RPMI7951 (cell line): ENCODE data around the gene TFCP2. TPM values are rescaled to one million over a fixed set of nuclear protein-coding genes. Genes with fewer than 3 reads are reported as not detected.

Experiments used
- DNase-seq: peaks from one replicate; pipeline ENCODE4 v3.0.0-alpha.2; 2012; ENCODE audit warnings: low read depth
- total RNA-seq: library from RNA; depleted of rRNA; stranded (reverse); fragments of >200 nt; shearing (Covaris generic); gene quantifications from 2 replicates; pipeline ENCODE4 v1.2.3, GENCODE V29; 2014

Gene TFCP2
- total RNA-seq, 1 experiment from 2014 or later = 8.4 TPM

DNA sequence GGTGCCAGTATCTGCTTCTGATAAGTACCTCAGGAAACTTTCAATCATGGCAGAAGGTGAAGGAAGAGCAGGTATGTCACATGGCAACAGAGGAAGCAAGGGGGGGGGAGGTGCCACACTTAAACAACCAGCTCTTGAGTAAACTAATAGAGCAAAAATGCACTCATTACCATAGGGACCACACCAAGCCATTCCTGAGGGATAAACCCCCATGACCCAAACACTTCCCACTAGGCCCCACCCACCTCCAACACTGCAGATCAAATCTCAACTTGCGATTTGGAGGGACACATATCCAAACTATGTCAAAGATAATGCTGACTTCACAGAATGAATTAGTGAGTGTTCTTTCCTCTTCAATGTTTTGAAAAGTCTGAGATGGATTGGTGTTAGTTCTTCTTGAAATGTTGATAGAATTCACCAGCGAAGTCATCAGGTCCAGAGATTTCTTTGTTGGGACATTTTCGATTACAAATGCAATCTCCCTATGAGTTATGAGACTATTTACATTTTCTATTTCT is 16.6 kb downstream of the TFCP2 start:
- DNase-seq = no peak

DNA sequence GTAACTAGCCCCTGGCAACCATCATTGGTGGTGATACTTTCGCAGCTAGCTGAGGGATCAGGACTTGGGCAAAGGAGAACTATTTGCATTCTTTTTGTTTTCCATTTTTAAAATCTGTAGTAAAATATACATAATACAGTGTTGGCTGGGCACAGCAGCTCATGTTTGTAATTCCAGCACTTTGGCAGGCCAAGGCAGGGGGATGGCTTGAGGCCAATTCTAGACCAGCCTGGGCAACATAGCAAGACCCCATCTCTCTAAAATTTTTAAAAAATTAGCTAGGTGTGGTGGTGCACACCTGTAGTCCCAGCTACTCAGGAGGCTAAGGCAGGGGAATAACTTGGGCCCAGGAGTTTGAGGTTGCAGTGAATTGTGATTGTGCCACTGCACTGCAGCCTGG is 20.0 kb downstream of the TFCP2 start:
- DNase-seq = no peak

- DNase-seq = no peak
Measured at GRCh38 chr12:51150777-51151176, 22.2 kb downstream of the TFCP2 start.

- DNase-seq = no peak
Measured at GRCh38 chr12:51147309-51147708, 25.6 kb downstream of the TFCP2 start.

GRCh38 chr12:51139292-51139844 is 33.6 kb downstream of the TFCP2 start:
- no peak for DNase-seq

DNA sequence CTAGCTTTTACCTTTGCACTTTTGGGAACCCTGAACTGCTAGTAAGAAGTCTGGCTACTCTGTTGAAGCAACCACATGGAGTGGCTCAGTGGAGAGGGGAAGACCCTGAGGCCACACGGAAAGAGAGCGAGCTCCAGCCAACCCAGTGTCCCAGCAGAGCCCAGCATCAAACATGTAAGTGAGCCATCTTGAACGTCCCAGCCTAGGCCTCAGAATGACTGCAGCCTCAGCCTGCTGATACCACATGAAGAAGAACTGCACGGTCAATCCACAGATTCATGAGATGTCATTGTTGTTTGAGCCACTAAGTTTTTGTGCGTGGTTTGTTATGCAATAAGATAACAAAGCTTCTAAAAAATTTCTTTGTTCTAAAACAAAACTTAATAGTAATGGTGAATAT is 40.2 kb downstream of the TFCP2 start:
- DNase-seq = no peak

- no peak for DNase-seq
Measured at GRCh38 chr12:51131745-51132521, 41.0 kb downstream of the TFCP2 start.

GRCh38 chr12:51128919-51129318 is 44.0 kb downstream of the TFCP2 start:
- DNase-seq = no peak

DNA sequence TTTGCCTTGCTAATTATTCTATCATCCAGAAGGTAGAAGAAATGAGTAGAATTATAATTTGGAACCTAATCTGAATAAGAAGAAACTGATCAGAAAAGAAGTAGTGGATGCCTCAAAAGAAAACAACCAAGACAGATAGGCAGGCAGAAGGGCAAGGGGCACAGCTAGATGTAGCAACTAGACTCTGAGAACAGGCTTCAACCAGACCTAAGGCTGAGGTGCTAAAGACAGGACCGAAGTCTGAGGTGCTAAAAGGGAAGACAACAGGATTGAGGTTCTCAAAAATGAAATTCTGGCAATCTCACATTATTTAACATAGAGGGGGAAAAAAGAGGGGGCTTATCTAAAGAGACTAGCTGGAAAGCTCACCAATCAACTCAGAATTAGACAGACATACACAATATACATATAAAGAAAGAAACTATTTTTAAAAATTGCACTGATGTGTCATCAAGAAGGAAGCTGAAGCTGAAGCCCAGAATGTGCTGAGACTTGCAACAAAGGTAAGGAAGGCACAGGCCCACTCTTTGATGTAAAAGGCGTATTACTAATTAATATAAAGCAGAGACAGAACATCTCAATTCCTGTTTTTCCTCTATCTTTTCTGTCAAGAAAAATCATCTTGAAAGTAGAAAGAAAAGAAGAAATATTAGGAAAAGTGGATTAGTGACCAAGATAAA is 45.7 kb downstream of the TFCP2 start:
- DNase-seq = no peak

- DNase-seq = no peak
Measured at GRCh38 chr12:51126297-51126696, 46.6 kb downstream of the TFCP2 start.

DNA sequence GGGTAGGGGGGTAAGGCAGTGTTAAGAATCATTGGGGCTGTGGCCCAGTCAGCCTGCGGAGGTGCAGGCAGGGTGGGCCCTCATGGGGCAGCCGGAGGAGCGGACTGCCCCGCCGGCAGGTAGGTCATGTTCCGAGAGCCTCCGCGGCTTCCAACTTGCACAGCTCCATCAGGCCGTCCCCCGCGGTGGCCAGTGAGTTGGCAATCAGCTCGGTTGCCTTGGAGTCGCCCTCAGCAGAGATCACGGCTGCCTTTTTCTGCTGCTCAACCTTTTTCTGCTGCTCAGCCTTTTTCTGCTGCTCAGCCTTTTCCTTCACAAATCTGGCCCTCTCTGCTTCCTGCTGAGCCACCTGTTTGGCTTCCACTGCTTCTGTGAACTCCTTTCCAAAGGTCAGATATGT is 48.4 kb downstream of the TFCP2 start:
- DNase-seq = no peak

- DNase-seq = no peak
Measured at GRCh38 chr12:51122844-51123243, 50.1 kb downstream of the TFCP2 start.

DNA sequence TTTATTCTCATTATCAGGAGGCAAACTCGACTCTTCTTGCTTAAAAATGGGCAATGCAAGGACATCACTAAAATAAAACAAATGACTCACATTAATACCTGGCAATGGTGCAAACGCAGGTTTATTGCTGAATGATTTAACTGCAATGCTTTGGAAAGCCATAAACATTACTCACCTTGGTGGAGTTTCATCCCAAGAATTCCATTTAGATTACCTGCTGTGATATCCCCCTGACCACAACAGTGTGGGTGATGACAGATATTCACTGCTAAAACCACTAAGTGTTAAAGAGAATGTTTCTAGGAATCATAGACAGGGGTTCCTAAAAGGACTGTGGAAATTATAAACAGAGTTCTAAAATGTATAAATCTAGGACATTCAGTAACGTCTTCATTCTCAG is 54.2 kb downstream of the TFCP2 start:
- peak; percentile 10 for DNase-seq

DNA sequence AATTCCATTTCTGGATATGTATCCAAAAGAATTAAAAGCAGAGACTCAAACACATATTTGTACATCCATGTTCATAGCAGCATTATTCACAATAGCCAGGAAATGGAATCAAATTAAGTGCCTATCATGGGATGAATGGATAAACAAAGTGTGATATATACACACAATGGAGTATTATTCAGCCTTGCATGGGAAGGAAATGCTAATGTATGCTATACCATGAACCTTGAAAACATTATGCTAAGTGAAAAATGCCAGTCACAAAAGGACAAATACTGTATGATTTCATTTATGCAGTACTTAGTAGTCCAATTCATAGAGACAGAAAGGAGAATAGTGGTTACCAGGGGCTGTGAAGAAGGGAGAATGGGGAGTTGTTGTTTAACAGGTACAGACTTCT is 57.4 kb downstream of the TFCP2 start:
- no peak for DNase-seq

- DNase-seq = no peak
Measured at GRCh38 chr12:51108136-51108535, 64.8 kb downstream of the TFCP2 start.

- DNase-seq = no peak
Measured at GRCh38 chr12:51103977-51104376, 69.0 kb downstream of the TFCP2 start.

- no peak for DNase-seq
Measured at GRCh38 chr12:51098611-51099010, 74.3 kb downstream of the TFCP2 start.

DNA sequence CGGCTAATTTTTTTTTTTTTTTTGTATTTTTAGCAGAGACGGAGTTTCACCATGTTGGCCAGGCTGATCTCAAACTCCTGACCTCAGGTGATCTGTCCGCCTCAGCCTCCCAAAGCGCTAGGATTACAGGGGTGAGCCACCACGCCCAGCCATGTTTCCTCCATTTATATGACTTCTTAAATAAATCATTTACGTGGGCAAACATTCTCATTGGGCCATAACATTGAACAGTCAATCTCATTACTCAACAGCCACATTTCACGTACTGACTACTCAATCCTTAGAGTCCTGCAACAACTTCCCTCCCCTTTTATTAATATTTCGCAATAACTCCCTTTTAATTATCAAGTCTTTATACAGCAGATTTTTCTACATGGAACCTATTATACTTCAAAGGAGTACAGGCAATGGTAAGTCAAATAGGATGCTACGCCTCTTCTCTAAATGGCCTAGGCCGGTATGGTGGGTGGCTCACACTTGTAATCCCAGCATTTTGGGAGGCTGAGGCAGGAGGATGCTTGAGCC is 82.2 kb downstream of the TFCP2 start:
- DNase-seq = no peak

DNA sequence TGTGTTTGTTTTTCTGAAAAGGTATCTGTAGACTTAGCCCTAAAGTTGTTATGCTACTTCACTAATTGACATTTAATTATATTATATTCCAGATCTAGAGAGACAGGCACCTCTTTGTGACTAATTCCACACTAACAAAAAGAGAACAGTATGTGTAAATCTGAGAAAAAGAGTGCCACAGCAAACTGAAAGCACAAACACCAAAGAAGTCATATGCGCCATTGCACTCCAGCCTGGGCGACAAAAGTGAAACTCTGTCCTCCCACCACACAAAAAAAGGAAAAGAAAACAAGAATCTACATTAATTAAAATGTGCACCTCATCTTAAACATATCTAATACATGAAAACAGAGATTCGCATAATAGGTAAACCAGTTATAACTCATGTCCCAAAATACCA is 85.1 kb downstream of the TFCP2 start:
- no peak for DNase-seq

DNA sequence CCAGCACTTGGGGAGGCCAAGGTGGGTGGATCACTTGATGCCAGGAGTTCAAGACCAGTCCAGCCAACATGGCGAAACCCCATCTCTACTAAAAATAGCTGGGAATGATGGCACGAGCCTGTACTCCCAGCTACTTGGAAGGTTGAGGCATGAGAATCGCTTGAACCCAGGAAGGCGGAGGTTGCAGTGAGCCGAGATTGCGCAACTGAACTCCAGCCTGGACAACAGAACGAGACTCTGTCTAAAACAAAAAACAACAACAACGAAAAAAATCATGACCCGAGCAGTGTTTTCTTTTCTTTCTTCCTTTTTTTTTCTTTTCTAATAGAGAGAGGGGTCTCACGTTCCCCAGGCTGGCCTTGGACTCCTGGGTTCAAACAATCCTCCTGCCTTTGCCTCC is 86.0 kb downstream of the TFCP2 start:
- no peak for DNase-seq

DNA sequence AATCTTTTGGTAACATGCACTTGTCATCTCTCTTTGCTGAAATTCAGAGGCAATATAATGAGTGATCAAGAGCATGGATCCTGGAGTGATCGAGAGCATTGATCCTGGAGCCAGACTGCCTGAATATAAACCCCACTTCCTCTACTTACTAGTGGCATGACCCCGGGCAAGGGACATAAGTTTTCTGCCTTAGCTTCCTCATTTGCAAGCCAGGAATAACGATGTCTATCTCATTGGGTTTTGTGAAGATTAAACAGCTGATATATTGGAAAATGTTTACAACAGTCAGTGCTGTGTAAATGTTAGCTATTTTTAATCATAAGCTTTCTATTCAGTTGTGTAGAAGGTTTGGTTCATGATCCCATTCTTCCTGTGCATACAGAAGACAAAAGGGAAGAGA is 87.2 kb downstream of the TFCP2 start:
- no peak for DNase-seq

GRCh38 chr12:51083126-51083833 is 89.7 kb downstream of the TFCP2 start, which contains the start of gene CSRNP2:
CSRNP2 (minus strand) TSS chr12:51083596; CDS start chr12:51076561, 7,035 bp downstream.
- DNase-seq = peak; percentile 92
